ENCODE results near the gene CWC27. TPM values are rescaled to one million over a fixed set of nuclear protein-coding genes. Genes with fewer than 3 reads are reported as not detected.

The CWC27 gene
- total RNA-seq, 1 experiment from 2014 or later, result 42.7 TPM

DNA sequence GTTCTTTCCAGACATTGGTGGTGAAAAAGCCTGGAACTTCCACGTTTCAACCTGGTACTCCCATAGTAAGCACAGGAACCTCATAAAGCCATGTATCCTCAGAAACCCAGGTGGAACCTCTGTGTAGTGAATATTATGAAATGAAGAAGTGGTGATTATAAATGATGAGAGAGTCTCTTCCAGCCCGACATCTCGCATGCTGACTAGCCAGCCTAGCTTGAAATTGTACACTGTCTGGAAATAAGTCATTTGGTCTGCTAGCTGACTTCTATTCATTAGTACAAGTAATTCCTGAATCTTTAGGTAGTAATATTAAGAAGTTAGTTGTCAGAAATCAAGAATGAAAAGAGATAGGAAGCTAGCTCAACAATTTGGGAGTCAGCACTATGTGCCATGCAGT is 203.3 kb downstream of the CWC27 start (continued):
- TF ChIP-seq, protein P1, sequence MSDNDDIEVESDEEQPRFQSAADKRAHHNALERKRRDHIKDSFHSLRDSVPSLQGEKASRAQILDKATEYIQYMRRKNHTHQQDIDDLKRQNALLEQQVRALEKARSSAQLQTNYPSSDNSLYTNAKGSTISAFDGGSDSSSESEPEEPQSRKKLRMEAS (CRISPR knock-in tag; IDR thresholded peaks at IDR 0.05), result no peak

DNA sequence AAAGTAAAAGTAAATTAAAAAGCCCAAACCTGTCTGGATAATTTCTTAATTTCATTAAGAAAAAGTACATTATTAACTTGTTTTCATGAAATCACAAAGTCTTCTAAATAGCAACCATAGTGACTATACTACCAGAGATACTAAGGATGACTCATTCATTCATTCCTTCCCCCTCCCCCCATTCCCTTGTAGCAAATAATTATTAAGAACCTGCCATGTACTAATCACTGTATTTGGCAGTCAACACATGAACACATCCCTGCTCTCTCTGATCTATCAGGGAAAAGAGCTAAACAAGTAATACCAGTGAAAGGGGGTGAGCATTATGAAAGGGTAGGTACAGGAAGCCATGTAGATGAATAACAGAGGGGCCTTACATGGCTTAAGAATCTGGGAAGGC is 203.9 kb downstream of the CWC27 start:
- no peak overlapping the region for H3K27ac Mint-ChIP-seq
- H3K4me1 Mint-ChIP-seq, result no peaks in the 10 kb centered on the region
- no peaks in the 10 kb centered on the region for H3K9me3 Mint-ChIP-seq
- ChIA-PET POLR2A (no interaction called here), CTCF (no interaction called here)
- ATAC-seq (no peak), DNase-seq (ENCODE audit: low spot score) (no peak)
- H3K4me3 Mint-ChIP-seq, result no peak overlapping the region
- no peaks in the 10 kb centered on the region for H3K27me3 Mint-ChIP-seq (ENCODE audit: low read depth)
- peaks cover 8% of the 10 kb centered on the region; the same call in 1 of the 2 replicates for H3K36me3 Mint-ChIP-seq
- no peak for TF ChIP-seq MXD4 (CRISPR knock-in tag; IDR thresholded peaks at IDR 0.05; ENCODE audit: borderline replicate concordance)
- TF ChIP-seq ZBTB43 (CRISPR knock-in tag; IDR thresholded peaks at IDR 0.05), result no peak
- TF ChIP-seq ESRRA (CRISPR knock-in tag; IDR thresholded peaks at IDR 0.05; ENCODE audit: borderline replicate concordance), result no peak
- no peak for TF ChIP-seq JUN (CRISPR knock-in tag; IDR thresholded peaks at IDR 0.05)
- TF ChIP-seq CREM (CRISPR knock-in tag; IDR thresholded peaks at IDR 0.05), result no peak
- TF ChIP-seq ARID4B (CRISPR knock-in tag; IDR thresholded peaks at IDR 0.05; ENCODE audit: borderline replicate concordance), result no peak
- TF ChIP-seq TP53 (CRISPR knock-in tag; IDR thresholded peaks at IDR 0.05), result no peak
- no peak for TF ChIP-seq FOXP1 (CRISPR knock-in tag; IDR thresholded peaks at IDR 0.05; ENCODE audit: borderline replicate concordance)
- TF ChIP-seq, protein P2, sequence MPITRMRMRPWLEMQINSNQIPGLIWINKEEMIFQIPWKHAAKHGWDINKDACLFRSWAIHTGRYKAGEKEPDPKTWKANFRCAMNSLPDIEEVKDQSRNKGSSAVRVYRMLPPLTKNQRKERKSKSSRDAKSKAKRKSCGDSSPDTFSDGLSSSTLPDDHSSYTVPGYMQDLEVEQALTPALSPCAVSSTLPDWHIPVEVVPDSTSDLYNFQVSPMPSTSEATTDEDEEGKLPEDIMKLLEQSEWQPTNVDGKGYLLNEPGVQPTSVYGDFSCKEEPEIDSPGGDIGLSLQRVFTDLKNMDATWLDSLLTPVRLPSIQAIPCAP (CRISPR knock-in tag; IDR thresholded peaks at IDR 0.05), result no peak
- no peak for TF ChIP-seq HMGA2 (CRISPR knock-in tag; IDR thresholded peaks at IDR 0.05)
- TF ChIP-seq, protein P3, sequence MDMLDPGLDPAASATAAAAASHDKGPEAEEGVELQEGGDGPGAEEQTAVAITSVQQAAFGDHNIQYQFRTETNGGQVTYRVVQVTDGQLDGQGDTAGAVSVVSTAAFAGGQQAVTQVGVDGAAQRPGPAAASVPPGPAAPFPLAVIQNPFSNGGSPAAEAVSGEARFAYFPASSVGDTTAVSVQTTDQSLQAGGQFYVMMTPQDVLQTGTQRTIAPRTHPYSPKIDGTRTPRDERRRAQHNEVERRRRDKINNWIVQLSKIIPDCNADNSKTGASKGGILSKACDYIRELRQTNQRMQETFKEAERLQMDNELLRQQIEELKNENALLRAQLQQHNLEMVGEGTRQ (CRISPR knock-in tag; IDR thresholded peaks at IDR 0.05), result no peak
- TF ChIP-seq SMAD4 (CRISPR knock-in tag; IDR thresholded peaks at IDR 0.05), result no peak
- no peak for TF ChIP-seq E2F4 (CRISPR knock-in tag; IDR thresholded peaks at IDR 0.05; ENCODE audit: borderline replicate concordance, low read depth)
- no peak for TF ChIP-seq ZNF138 (CRISPR knock-in tag; conservative IDR thresholded peaks at IDR 0.05)
- no peak for TF ChIP-seq E2F5 (CRISPR knock-in tag; IDR thresholded peaks at IDR 0.05)
- TF ChIP-seq, protein P4, sequence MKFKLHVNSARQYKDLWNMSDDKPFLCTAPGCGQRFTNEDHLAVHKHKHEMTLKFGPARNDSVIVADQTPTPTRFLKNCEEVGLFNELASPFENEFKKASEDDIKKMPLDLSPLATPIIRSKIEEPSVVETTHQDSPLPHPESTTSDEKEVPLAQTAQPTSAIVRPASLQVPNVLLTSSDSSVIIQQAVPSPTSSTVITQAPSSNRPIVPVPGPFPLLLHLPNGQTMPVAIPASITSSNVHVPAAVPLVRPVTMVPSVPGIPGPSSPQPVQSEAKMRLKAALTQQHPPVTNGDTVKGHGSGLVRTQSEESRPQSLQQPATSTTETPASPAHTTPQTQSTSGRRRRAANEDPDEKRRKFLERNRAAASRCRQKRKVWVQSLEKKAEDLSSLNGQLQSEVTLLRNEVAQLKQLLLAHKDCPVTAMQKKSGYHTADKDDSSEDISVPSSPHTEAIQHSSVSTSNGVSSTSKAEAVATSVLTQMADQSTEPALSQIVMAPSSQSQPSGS (CRISPR knock-in tag; IDR thresholded peaks at IDR 0.05; ENCODE audit: borderline replicate concordance, low read depth), result no peak
- no peak for TF ChIP-seq ZNF532 (CRISPR knock-in tag; IDR thresholded peaks at IDR 0.05; ENCODE audit: borderline replicate concordance)
- TF ChIP-seq ERG (CRISPR knock-in tag; IDR thresholded peaks at IDR 0.05), result no peak

Data from WTC11 (cell line).